DND-41 (cell line): ENCODE measurements around the gene SHROOM2.
A peak's percentile ranks its signal among the peaks of the same experiment; 100 is the strongest.

Source experiments
- ATAC-seq: fragments of 200-7000 bp; cut with Tn5 transposase; 3 replicates; pipeline ENCODE4 v1.9.1; 2021; ENCODE audit warnings: low read depth; ENCODE audit not compliant: insufficient read depth
- DNase-seq: peaks from one replicate; pipeline ENCODE4 v3.0.0-alpha.2; 2020
- H2AFZ ChIP-seq: 2 replicates; pipeline ENCODE4 v1.6.0; 2012; ENCODE audit warnings: low read depth, low read length
- H3K27ac ChIP-seq: 2 replicates; pipeline ENCODE4 v1.5.1; 2012; ENCODE audit warnings: low read length, inconsistent platforms
- H3K27me3 ChIP-seq: fragments of 200-600 bp; sonication (generic); 2 replicates; pipeline ENCODE4 v1.6.0; 2012; ENCODE audit warnings: low read length, mild to moderate bottlenecking, inconsistent platforms; ENCODE audit not compliant: insufficient read depth, poor library complexity
- H3K36me3 ChIP-seq: 2 replicates; pipeline ENCODE4 v1.5.1; 2012; ENCODE audit warnings: low read length, inconsistent platforms; ENCODE audit not compliant: insufficient read depth
- H3K4me1 ChIP-seq: 2 replicates; pipeline ENCODE4 v1.5.1; 2012; ENCODE audit warnings: mild to moderate bottlenecking, low read length; ENCODE audit not compliant: insufficient read depth
- H3K4me2 ChIP-seq: 2 replicates; pipeline ENCODE4 v1.6.0; 2012; ENCODE audit warnings: mild to moderate bottlenecking, moderate library complexity, low read length, inconsistent platforms; ENCODE audit not compliant: insufficient read depth
- H3K4me3 ChIP-seq, 2 experiments: fragments of 200-600 bp in 1 of 2; shearing (Covaris generic) in 1 of 2; 2 replicates each; pipeline ENCODE4 v1.5.1; 2012 to 2016; ENCODE audit warnings: inconsistent platforms in 2 of 2, low read length in 2 of 2, mild to moderate bottlenecking in 2 of 2, low read depth in 1 of 2, moderate library complexity in 1 of 2
- H3K79me2 ChIP-seq: 2 replicates; pipeline ENCODE4 v1.6.0; 2012; ENCODE audit warnings: low read length, inconsistent platforms; ENCODE audit not compliant: insufficient read depth
- H3K9ac ChIP-seq: 2 replicates; pipeline ENCODE4 v1.6.0; 2012; ENCODE audit warnings: low read depth, mild to moderate bottlenecking, inconsistent platforms, low read length, moderate library complexity
- H3K9me3 ChIP-seq: 2 replicates; pipeline ENCODE4 v1.5.1; 2012; ENCODE audit warnings: low read length, moderate library complexity, mild to moderate bottlenecking, inconsistent platforms; ENCODE audit not compliant: insufficient read depth, severe bottlenecking
- H4K20me1 ChIP-seq: 2 replicates; pipeline ENCODE4 v1.6.0; 2012; ENCODE audit warnings: low read length; ENCODE audit not compliant: insufficient read depth
- CTCF ChIP-seq: IDR thresholded peaks from 2 replicates; pipeline ENCODE4 v1.5.1; 2012; ENCODE audit warnings: borderline replicate concordance, low read length, moderate library complexity, mild to moderate bottlenecking; ENCODE audit not compliant: poor library complexity, severe bottlenecking; ENCODE audit errors: extremely low read depth
- EZH2 ChIP-seq: IDR thresholded peaks from 3 replicates; pipeline ENCODE4 v1.6.1; 2012; ENCODE audit warnings: borderline replicate concordance, low read depth, mild to moderate bottlenecking, moderate library complexity, low read length, inconsistent platforms; ENCODE audit not compliant: severe bottlenecking

Gene SHROOM2

GRCh38 chrX:9980927-9981326 lies 194.7 kb downstream of the SHROOM2 start:
- no peak for ATAC-seq
- no peak overlapping the region for H3K27ac ChIP-seq

GRCh38 chrX:9983441-9983840 lies 197.2 kb downstream of the SHROOM2 start:
- no peak overlapping the region for H3K27ac ChIP-seq
- no peak overlapping the region for H3K4me3 ChIP-seq
- no peaks in the 10 kb centered on the region for H4K20me1 ChIP-seq
- H3K9ac ChIP-seq: no peak overlapping the region
- H3K4me2 ChIP-seq: no peak overlapping the region
- H3K27me3 ChIP-seq: no peaks in the 10 kb centered on the region
- no peaks in the 10 kb centered on the region for H3K9me3 ChIP-seq
- TF ChIP-seq EZH2 (no peak), CTCF (no peak)
- ATAC-seq (no peak), DNase-seq (no peak)
- no peaks in the 10 kb centered on the region for H3K36me3 ChIP-seq
- no peaks in the 10 kb centered on the region for H3K79me2 ChIP-seq
- no peaks in the 10 kb centered on the region for H3K4me1 ChIP-seq
- H2AFZ ChIP-seq: no peak overlapping the region

More at GRCh38 chrX:9980927-9981326, 194.7 kb downstream of the SHROOM2 start:
- Histone ChIP-seq H3K4me3 (no peak overlapping the region), H3K4me2 (no peak overlapping the region), H3K9ac (no peak overlapping the region), H3K4me1 (no peaks in the 10 kb centered on the region), H3K9me3 (no peaks in the 10 kb centered on the region), H3K36me3 (no peaks in the 10 kb centered on the region), H3K79me2 (no peaks in the 10 kb centered on the region), H4K20me1 (no peaks in the 10 kb centered on the region), H3K27me3 (no peaks in the 10 kb centered on the region), H2AFZ (no peak overlapping the region)
- TF ChIP-seq EZH2 (no peak), CTCF (no peak)
- no peak for DNase-seq

GRCh38 chrX:9983846-9984245 lies 197.6 kb downstream of the SHROOM2 start:
- H3K27me3 ChIP-seq: no peaks in the 10 kb centered on the region
- DNase-seq (no peak), ATAC-seq (no peak)
- H3K79me2 ChIP-seq: no peaks in the 10 kb centered on the region
- H3K36me3 ChIP-seq: no peaks in the 10 kb centered on the region
- H3K4me3 ChIP-seq: no peak overlapping the region
- TF ChIP-seq EZH2 (no peak), CTCF (no peak)
- H3K4me1 ChIP-seq: no peaks in the 10 kb centered on the region
- H4K20me1 ChIP-seq: no peaks in the 10 kb centered on the region
- no peaks in the 10 kb centered on the region for H3K9me3 ChIP-seq
- H3K4me2 ChIP-seq: no peak overlapping the region
- H3K9ac ChIP-seq: no peak overlapping the region
- no peak overlapping the region for H2AFZ ChIP-seq
- H3K27ac ChIP-seq: no peak overlapping the region

- Histone ChIP-seq H3K27me3 (no peaks in the 10 kb centered on the region), H4K20me1 (no peaks in the 10 kb centered on the region), H3K4me1 (no peaks in the 10 kb centered on the region), H3K9me3 (no peaks in the 10 kb centered on the region), H3K4me2 (no peak overlapping the region), H3K4me3 (no peak overlapping the region), H2AFZ (no peak overlapping the region), H3K27ac (no peak overlapping the region), H3K36me3 (no peaks in the 10 kb centered on the region), H3K9ac (no peak overlapping the region), H3K79me2 (no peaks in the 10 kb centered on the region)
- ATAC-seq: no peak
- TF ChIP-seq CTCF (peak; percentile 54), EZH2 (no peak)
- DNase-seq: no peak
These were observed 202.5 kb downstream of the SHROOM2 start for GRCh38 chrX:9988762-9989161.
